ENCODE results near the gene RHOA.
A peak's percentile ranks its signal among the peaks of the same experiment; 100 is the strongest.
"Not testable (repeated sequence)": the region's sequence is repeated elsewhere in the genome, so short reads cannot be mapped to it uniquely, and the experiment has no call there.

The RHOA gene

DNA sequence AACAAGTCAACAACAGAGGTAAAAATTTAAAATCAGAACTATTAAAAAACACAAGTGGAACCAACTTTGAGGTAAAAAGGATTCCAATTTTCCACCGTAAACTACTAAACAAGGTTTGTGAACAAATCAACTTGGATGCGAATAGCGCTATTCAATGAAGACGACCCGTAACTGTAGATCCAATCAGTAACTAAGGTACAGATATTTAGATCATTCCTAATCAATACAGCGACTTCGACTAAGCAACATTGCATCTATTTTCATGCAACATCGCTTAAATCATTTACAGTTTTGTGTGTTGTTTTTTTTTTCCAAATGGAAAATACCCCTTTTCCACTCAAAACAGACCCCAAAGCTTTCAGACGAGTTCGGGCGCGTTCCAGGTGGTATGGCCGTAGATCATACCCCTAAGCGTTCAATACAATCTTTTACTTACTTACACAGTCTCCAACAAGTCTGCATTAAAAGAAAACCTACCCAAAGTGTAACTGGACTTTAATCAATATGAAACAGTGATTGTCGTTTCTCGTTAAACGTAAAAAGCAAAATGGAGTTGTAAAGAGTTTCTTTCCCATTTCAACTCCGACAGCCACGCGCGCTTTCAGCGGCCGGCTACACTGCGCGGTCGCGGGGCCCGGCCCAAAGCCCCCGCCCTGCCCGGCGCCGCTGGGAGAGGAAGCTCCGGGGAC lies 786 bp downstream of the RHOA start:
- TF ChIP-seq POLR2AphosphoS5 (IDR thresholded peaks at IDR 0.05; ENCODE audit: low read depth, low read length) (no peak), POLR2A (IDR thresholded peaks at IDR 0.05; ENCODE audit: low read depth, low read length) (no peak), TAF1 (IDR thresholded peaks at IDR 0.05; ENCODE audit: borderline replicate concordance, low read depth, low read length) (no peak)
- no peak for DNase-seq (ENCODE audit: insufficient read length)
- FAIRE-seq, result peak; percentile 24

DNA sequence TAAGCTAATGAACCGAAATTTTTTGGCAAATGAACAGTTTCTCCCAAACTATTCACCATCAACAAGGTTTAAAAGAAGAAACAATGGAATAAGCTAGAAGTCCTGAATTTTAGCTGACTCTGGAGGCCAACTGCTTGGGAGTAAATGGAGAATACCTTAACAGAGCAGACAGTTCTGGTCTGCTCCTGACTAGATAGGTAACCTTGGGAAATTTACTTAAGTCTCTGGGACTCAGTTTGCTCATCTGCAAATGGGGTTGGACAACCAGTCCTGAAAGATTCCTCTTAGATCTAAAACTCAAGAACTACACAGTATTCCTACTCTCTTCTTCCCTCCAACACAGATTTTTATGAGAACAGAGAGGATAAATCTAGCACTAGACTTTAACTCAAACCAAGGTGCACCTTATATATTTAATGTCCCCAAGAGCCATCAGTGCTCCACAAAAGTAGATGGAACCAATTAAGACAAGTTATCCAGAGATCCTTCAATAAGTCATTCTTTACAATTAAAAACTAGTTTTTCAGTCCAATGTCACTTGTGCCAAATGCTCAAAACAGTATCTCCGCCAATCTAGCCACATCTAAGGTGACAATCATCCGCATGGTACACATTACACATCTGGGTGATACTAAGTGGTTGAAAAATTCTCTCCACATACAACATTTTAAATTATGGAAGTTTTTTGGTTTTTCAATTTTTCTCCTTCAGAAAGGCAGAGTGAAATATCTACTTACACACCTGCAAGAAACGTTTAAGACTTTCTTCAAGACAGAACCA lies 1.5 kb downstream of the RHOA start:
- 0 out of 2 replicates have a peak, but pooled peaks have one; percentile 13 for TF ChIP-seq POLR2AphosphoS5 (IDR thresholded peaks at IDR 0.05; ENCODE audit: low read depth, low read length)
- no peak for TF ChIP-seq TAF1 (IDR thresholded peaks at IDR 0.05; ENCODE audit: borderline replicate concordance, low read depth, low read length)
- no peak for TF ChIP-seq POLR2A (IDR thresholded peaks at IDR 0.05; ENCODE audit: low read depth, low read length)
- no peak for FAIRE-seq
- no peak for DNase-seq (ENCODE audit: insufficient read length)

GRCh38 chr3:49406571-49407565 lies 4.9 kb downstream of the RHOA start:
- FAIRE-seq (no peak), DNase-seq (ENCODE audit: insufficient read length) (no peak)
- no peak for TF ChIP-seq POLR2A (IDR thresholded peaks at IDR 0.05; ENCODE audit: low read depth, low read length)
- no peak for TF ChIP-seq POLR2AphosphoS5 (IDR thresholded peaks at IDR 0.05; ENCODE audit: low read depth, low read length)
- no peak for TF ChIP-seq TAF1 (IDR thresholded peaks at IDR 0.05; ENCODE audit: borderline replicate concordance, low read depth, low read length)

- FAIRE-seq, result not testable (repeated sequence)
Observed at GRCh38 chr3:49405570-49405969, 6.2 kb downstream of the RHOA start.

DNA sequence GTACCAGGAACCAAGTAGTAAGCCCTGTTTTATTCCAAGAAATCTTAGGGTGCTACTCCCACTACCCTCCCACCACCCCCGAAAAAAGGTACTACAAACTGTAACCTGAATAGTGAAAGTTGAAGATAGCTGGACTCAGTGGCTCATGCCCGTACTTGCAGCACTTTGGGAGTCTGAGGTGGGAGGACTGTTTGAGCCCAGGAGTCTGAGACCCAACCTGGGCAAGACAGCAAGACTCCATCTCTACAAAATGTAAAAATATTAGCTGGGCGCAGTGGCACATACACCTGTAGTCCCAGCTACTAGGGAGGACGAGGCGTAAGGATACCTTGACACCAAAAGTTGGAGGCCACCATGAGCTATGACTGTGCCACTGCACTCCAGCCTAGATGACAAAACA lies 7.9 kb downstream of the RHOA start:
- FAIRE-seq (no peak), DNase-seq (ENCODE audit: insufficient read length) (no peak)
- TF ChIP-seq POLR2A (IDR thresholded peaks at IDR 0.05; ENCODE audit: low read depth, low read length) (no peak), TAF1 (IDR thresholded peaks at IDR 0.05; ENCODE audit: borderline replicate concordance, low read depth, low read length) (no peak), POLR2AphosphoS5 (IDR thresholded peaks at IDR 0.05; ENCODE audit: low read depth, low read length) (no peak)

More at GRCh38 chr3:49405570-49405969, 6.2 kb downstream of the RHOA start:
- DNase-seq (ENCODE audit: insufficient read length), result not testable (repeated sequence)

DNA sequence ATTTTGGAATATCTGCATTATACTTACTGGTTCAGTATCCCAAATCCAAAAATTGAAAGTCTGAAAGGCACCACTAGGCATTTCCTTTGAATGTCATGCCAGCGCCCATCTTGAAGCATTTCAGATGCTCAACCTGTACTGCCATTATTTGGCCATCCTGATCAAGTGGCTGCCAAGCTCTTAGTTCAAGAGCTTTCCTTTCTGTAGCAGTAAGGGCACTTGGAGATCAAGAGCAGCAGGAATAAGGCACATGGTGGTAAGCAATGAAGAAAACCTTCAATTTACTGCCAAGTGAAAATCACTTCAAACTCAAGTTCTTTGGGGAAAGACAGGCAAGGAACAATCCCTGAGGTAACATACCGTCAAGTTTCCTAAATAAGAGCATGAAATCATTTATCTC lies 10.0 kb downstream of the RHOA start:
- DNase-seq (ENCODE audit: insufficient read length) (no peak), FAIRE-seq (no peak)
- no peak for TF ChIP-seq POLR2AphosphoS5 (IDR thresholded peaks at IDR 0.05; ENCODE audit: low read depth, low read length)
- no peak for TF ChIP-seq TAF1 (IDR thresholded peaks at IDR 0.05; ENCODE audit: borderline replicate concordance, low read depth, low read length)
- TF ChIP-seq POLR2A (IDR thresholded peaks at IDR 0.05; ENCODE audit: low read depth, low read length), result no peak

- no peak for FAIRE-seq
- no peak for DNase-seq (ENCODE audit: insufficient read length)
- no peak for TF ChIP-seq POLR2AphosphoS5 (IDR thresholded peaks at IDR 0.05; ENCODE audit: low read depth, low read length)
- no peak for TF ChIP-seq POLR2A (IDR thresholded peaks at IDR 0.05; ENCODE audit: low read depth, low read length)
- no peak for TF ChIP-seq TAF1 (IDR thresholded peaks at IDR 0.05; ENCODE audit: borderline replicate concordance, low read depth, low read length)
Observed at GRCh38 chr3:49399461-49399860, 12.3 kb downstream of the RHOA start.

DNA sequence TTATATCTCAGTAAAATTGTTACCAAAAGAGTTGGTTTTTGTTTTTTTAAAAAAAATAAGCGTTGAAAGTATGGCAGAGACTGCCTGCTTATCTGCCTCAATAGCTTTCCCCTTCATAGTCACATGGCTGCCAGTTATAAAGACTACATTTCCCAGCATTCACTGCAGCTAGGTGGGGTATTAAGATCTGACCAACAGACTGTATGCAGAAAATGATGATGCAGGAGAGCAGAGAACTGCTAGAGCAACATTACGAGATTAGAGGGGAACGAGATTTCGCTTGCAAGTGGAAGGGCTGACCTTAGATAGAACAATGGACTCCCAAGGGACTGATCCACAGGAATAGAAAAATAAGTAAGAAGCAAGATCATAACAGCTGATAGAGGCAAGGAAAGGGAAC lies 14.3 kb downstream of the RHOA start:
- DNase-seq (ENCODE audit: insufficient read length) (no peak), FAIRE-seq (peak; percentile 81)
- TF ChIP-seq POLR2AphosphoS5 (IDR thresholded peaks at IDR 0.05; ENCODE audit: low read depth, low read length) (no peak), TAF1 (IDR thresholded peaks at IDR 0.05; ENCODE audit: borderline replicate concordance, low read depth, low read length) (no peak), POLR2A (IDR thresholded peaks at IDR 0.05; ENCODE audit: low read depth, low read length) (no peak)

DNA sequence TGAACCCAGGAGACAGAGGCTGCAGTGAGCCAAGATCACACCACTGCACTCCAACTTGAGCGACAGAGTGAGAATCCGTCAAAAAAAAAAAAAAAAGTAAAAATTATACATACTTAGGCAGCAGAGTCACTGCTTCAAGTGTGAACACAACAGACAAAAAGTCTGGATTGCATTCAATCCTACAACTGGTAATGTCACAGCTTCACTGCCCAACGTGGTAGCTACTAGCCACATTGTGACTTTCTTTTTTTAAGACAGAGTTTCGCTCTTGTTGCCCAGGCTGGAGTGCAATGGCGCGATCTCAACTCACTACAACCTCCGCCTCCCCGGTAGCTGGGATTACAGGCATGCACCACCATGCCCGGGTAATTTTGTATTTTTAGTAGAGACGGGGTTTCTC lies 20.5 kb downstream of the RHOA start:
- DNase-seq (ENCODE audit: insufficient read length); FAIRE-seq: not testable (repeated sequence)

DNA sequence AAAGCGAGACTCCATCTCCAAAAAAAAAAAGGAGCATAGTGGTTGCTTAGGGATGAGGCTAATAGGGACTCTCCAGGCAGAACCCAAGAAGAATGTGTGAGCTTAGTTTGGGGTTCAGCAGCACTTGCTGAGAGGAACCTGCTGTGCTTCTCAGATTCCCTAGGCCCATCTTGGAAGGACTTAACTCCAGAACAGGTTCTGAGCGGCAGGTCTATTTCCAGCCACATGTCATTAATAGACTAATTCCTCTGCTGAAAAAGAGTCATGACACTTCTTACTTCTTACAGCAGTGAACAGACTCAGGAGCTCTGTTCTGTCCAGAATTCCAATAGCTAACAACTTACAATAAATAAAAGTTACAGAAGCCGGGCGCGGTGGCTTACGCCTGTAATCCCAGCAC lies 22.5 kb downstream of the RHOA start:
- TF ChIP-seq POLR2A (IDR thresholded peaks at IDR 0.05; ENCODE audit: low read depth, low read length) (no peak), TAF1 (IDR thresholded peaks at IDR 0.05; ENCODE audit: borderline replicate concordance, low read depth, low read length) (no peak), POLR2AphosphoS5 (IDR thresholded peaks at IDR 0.05; ENCODE audit: low read depth, low read length) (no peak)
- no peak for FAIRE-seq
- DNase-seq (ENCODE audit: insufficient read length), result no peak

DNA sequence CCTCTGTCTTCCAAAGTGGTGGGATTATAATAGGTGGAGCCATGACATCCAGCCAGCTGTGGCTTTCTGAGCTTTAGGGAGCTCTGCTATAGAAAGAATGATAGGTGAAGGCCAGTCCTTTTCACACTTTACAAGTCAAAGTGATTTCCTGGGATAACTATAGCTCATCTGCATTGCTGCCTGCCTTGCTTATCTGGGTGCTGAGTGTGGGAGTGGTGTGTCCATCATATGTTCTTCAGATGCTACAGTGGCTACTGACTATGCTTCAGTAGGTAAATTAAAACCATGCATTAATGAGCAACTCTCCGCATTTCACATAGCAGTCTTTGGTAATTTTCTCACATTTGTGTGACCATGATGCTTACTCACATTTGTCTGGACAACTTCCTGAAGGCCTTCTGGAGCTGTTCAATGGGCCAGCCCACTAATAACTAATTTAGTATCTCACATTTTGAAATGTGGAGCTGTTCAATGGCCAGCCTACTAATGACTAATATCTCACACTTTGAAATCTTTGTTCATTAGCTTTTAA lies 23.4 kb downstream of the RHOA start:
- FAIRE-seq, result peak; percentile 5
- DNase-seq (ENCODE audit: insufficient read length), result no peak
- TF ChIP-seq POLR2A (IDR thresholded peaks at IDR 0.05; ENCODE audit: low read depth, low read length), result no peak
- no peak for TF ChIP-seq POLR2AphosphoS5 (IDR thresholded peaks at IDR 0.05; ENCODE audit: low read depth, low read length)
- no peak for TF ChIP-seq TAF1 (IDR thresholded peaks at IDR 0.05; ENCODE audit: borderline replicate concordance, low read depth, low read length)

Data from GM12892 (cell line).